IMR-90 (cell line): Measurements from ENCODE around the gene SIRT7. TPM values are rescaled to one million over a fixed set of nuclear protein-coding genes. Genes with fewer than 3 reads are reported as not detected.

Experiments used
- ATAC-seq: fragments of 200-7000 bp; cut with Tn5 transposase; 2 replicates; pipeline ENCODE4 v1.9.1; 2020; ENCODE audit warnings: low read depth, mild to moderate bottlenecking, moderate library complexity
- BruUV-seq: library from RNA; stranded (reverse); fragments of 400-500 nt; replicated peaks from 2 replicates; lab custom pipeline; 2021; lab: Mats Ljungman, UMichigan
- CTCF ChIA-PET: fragments of 300-600 bp; formaldehyde crosslinking; extraction: SDS; loops from one replicate; lab custom pipeline; 2021; ENCODE audit warnings: antibody characterized with exemption; lab: Yijun Ruan, JAX
- POLR2A ChIA-PET: fragments of 300-600 bp; sonication (Branson Sonifier 250); formaldehyde crosslinking; loops from one replicate; lab custom pipeline; 2022; ENCODE audit warnings: antibody characterized with exemption; ENCODE audit not compliant: unreplicated experiment; lab: Charles Lee
- DNase-seq: peaks from one replicate; pipeline ENCODE4 v3.0.0; 2013
- H2AFZ ChIP-seq: replicated peaks from 2 replicates; pipeline ENCODE3; 2013; ENCODE audit warnings: low read length, mild to moderate bottlenecking; ENCODE audit not compliant: poor library complexity
- H2AK5ac ChIP-seq: 2 replicates; pipeline ENCODE4 v1.6.1; 2013; ENCODE audit warnings: low read depth, low read length, inconsistent platforms
- H2AK9ac ChIP-seq: replicated peaks from 2 replicates; pipeline ENCODE3; 2013; ENCODE audit warnings: mild to moderate bottlenecking, low read depth, low read length, moderate library complexity; ENCODE audit not compliant: poor library complexity
- H2BK120ac ChIP-seq: 2 replicates; pipeline ENCODE4 v1.6.1; 2013; ENCODE audit warnings: low read depth, low read length, inconsistent platforms
- H2BK15ac ChIP-seq: 3 replicates; pipeline ENCODE4 v1.6.1; 2013; ENCODE audit warnings: low read depth, low read length, inconsistent platforms
- H2BK20ac ChIP-seq: 2 replicates; pipeline ENCODE4 v1.6.1; 2013; ENCODE audit warnings: low read depth, mild to moderate bottlenecking, inconsistent platforms, low read length, moderate library complexity
- H2BK5ac ChIP-seq: 2 replicates; pipeline ENCODE4 v1.6.1; 2013; ENCODE audit warnings: mild to moderate bottlenecking, low read depth, low read length, inconsistent platforms; ENCODE audit not compliant: poor library complexity, severe bottlenecking
- H3K14ac ChIP-seq: replicated peaks from 2 replicates; pipeline ENCODE4 v1.6.1; 2013; ENCODE audit warnings: low read depth, low read length, inconsistent platforms
- H3K18ac ChIP-seq: 2 replicates; pipeline ENCODE4 v1.6.1; 2013; ENCODE audit warnings: low read depth, low read length, control low read depth
- H3K23ac ChIP-seq: 2 replicates; pipeline ENCODE4 v1.6.1; 2013; ENCODE audit warnings: low read depth, low read length, inconsistent platforms
- H3K27ac ChIP-seq: 2 replicates; pipeline ENCODE4 v1.5.1; 2013; ENCODE audit warnings: mild to moderate bottlenecking, control low read depth, low read length; ENCODE audit not compliant: insufficient read depth
- H3K27me3 ChIP-seq: 2 replicates; pipeline ENCODE4 v1.6.1; 2013; ENCODE audit warnings: low read length; ENCODE audit not compliant: control insufficient read depth, insufficient read depth
- H3K36me3 ChIP-seq: 2 replicates; pipeline ENCODE4 v1.6.1; 2013; ENCODE audit warnings: low read length, mixed read lengths; ENCODE audit not compliant: control insufficient read depth, insufficient read depth
- H3K4ac ChIP-seq: 2 replicates; pipeline ENCODE4 v1.6.1; 2013; ENCODE audit warnings: low read depth, low read length, inconsistent platforms
- H3K4me1 ChIP-seq: 2 replicates; pipeline ENCODE4 v1.6.1; 2013; ENCODE audit warnings: low read length, mixed read lengths; ENCODE audit not compliant: control insufficient read depth, insufficient read depth
- H3K4me2 ChIP-seq: 2 replicates; pipeline ENCODE4 v1.6.1; 2013; ENCODE audit warnings: low read depth, mild to moderate bottlenecking, control low read depth, low read length, moderate library complexity
- H3K4me3 ChIP-seq: 2 replicates; pipeline ENCODE4 v1.5.1; 2013; ENCODE audit warnings: low read depth, mild to moderate bottlenecking, control low read depth, low read length, moderate library complexity; ENCODE audit not compliant: insufficient read depth
- H3K56ac ChIP-seq: 2 replicates; pipeline ENCODE4 v1.6.1; 2013; ENCODE audit warnings: low read length, inconsistent platforms; ENCODE audit not compliant: insufficient read depth; ENCODE audit errors: extremely low read depth
- H3K79me1 ChIP-seq, 2 experiments: 2 replicates each; pipeline ENCODE4 v1.6.1; 2013; ENCODE audit warnings: low read length in 2 of 2, inconsistent platforms in 1 of 2, low read depth in 1 of 2
- H3K9ac ChIP-seq: 2 replicates; pipeline ENCODE4 v1.6.1; 2013; ENCODE audit warnings: low read depth, low read length, control low read depth
- H3K9me1 ChIP-seq: 2 replicates; pipeline ENCODE4 v1.6.1; 2013; ENCODE audit warnings: low read length, inconsistent platforms; ENCODE audit not compliant: insufficient read depth
- H3K9me3 ChIP-seq: 2 replicates; pipeline ENCODE4 v1.6.1; 2013; ENCODE audit warnings: low read length; ENCODE audit not compliant: control insufficient read depth, insufficient read depth
- H4K20me1 ChIP-seq: 2 replicates; pipeline ENCODE4 v1.6.1; 2013; ENCODE audit warnings: low read length, inconsistent platforms; ENCODE audit not compliant: insufficient read depth
- H4K5ac ChIP-seq: 2 replicates; pipeline ENCODE4 v1.6.1; 2013; ENCODE audit warnings: mild to moderate bottlenecking, low read depth, low read length, control low read depth
- H4K8ac ChIP-seq, 2 experiments: 2 replicates each; pipeline ENCODE4 v1.6.1; 2013; ENCODE audit warnings: low read depth in 2 of 2, low read length in 2 of 2, control low read depth in 1 of 2, inconsistent platforms in 1 of 2
- H4K91ac ChIP-seq: 2 replicates; pipeline ENCODE4 v1.6.1; 2013; ENCODE audit warnings: low read depth, low read length, inconsistent platforms; ENCODE audit not compliant: insufficient read depth
- BHLHE40 ChIP-seq: fragments of 150-350 bp; IDR thresholded peaks from 2 replicates; pipeline ENCODE4 v1.6.1; 2016; ENCODE audit warnings: mild to moderate bottlenecking, low read depth, low read length
- CEBPB ChIP-seq: IDR thresholded peaks from 2 replicates; pipeline ENCODE4 v1.6.1; 2012; ENCODE audit warnings: low read depth, low read length, improper control_type of control experiment
- CHD1 ChIP-seq: IDR thresholded peaks from 2 replicates; pipeline ENCODE4 v1.6.1; 2012; ENCODE audit warnings: low read depth, low read length, improper control_type of control experiment
- CTCF ChIP-seq: conservative IDR thresholded peaks from 2 replicates; pipeline ENCODE4 v1.5.1; 2012; ENCODE audit warnings: mild to moderate bottlenecking, low read depth, low read length, improper control_type of control experiment
- ELK1 ChIP-seq: fragments of 150-350 bp; IDR thresholded peaks from 2 replicates; pipeline ENCODE4 v1.6.1; 2016; ENCODE audit warnings: low read depth, mild to moderate bottlenecking, low read length, moderate library complexity, borderline replicate concordance
- FOS ChIP-seq: fragments of 150-350 bp; IDR thresholded peaks from 2 replicates; pipeline ENCODE4 v1.6.1; 2016; ENCODE audit warnings: low read depth, low read length
- MAFK ChIP-seq: IDR thresholded peaks from 2 replicates; pipeline ENCODE4 v1.6.1; 2012; ENCODE audit warnings: low read depth, low read length, improper control_type of control experiment
- MAZ ChIP-seq: IDR thresholded peaks from 2 replicates; pipeline ENCODE4 v1.6.1; 2012; ENCODE audit warnings: low read depth, mild to moderate bottlenecking, low read length, improper control_type of control experiment, moderate library complexity, borderline replicate concordance
- MXI1 ChIP-seq: IDR thresholded peaks from 2 replicates; pipeline ENCODE4 v1.6.1; 2012; ENCODE audit warnings: low read depth, mild to moderate bottlenecking, low read length, moderate library complexity, borderline replicate concordance
- NFE2L2 ChIP-seq: fragments of 150-350 bp; IDR thresholded peaks from 2 replicates; pipeline ENCODE4 v1.6.1; 2016; ENCODE audit warnings: low read depth, mild to moderate bottlenecking, low read length
- POLR2A ChIP-seq: IDR thresholded peaks from 2 replicates; pipeline ENCODE4 v1.6.1; 2012; ENCODE audit warnings: mild to moderate bottlenecking, low read depth, low read length
- RAD21 ChIP-seq: IDR thresholded peaks from 2 replicates; pipeline ENCODE4 v1.6.1; 2012; ENCODE audit warnings: low read length, improper control_type of control experiment
- RCOR1 ChIP-seq: IDR thresholded peaks from 2 replicates; pipeline ENCODE4 v1.6.1; 2012; ENCODE audit warnings: mild to moderate bottlenecking, low read length, improper control_type of control experiment; ENCODE audit not compliant: insufficient replicate concordance
- RFX5 ChIP-seq: IDR thresholded peaks from 2 replicates; pipeline ENCODE4 v1.8.0; 2012; ENCODE audit warnings: low read depth, mild to moderate bottlenecking, low read length, moderate library complexity
- SMC3 ChIP-seq: fragments of 150-350 bp; IDR thresholded peaks from 2 replicates; pipeline ENCODE4 v1.6.1; 2016; ENCODE audit warnings: low read depth, mild to moderate bottlenecking, antibody characterized with exemption, low read length, moderate library complexity
- USF2 ChIP-seq: fragments of 150-350 bp; IDR thresholded peaks from 2 replicates; pipeline ENCODE4 v1.6.1; 2017; ENCODE audit warnings: mild to moderate bottlenecking, antibody characterized with exemption, low read length, low read depth
- WGBS, 2 experiments: methylation state at CpG; one replicate each; pipeline versions ENCODE4 v1.1.5 to v1.1.7; 2013; ENCODE audit warnings: missing lambda C conversion rate in 2 of 2; ENCODE audit not compliant: insufficient read length in 1 of 2; ENCODE audit errors: extremely low coverage in 2 of 2; 5-methylcytosine and 5-hydroxymethylcytosine counted together
- dilution Hi-C: fragments of 300-500 bp; cut with HindIII; formaldehyde crosslinking; loops from one replicate; pipeline ENCODE4 v1.14.3; 2018; ENCODE audit warnings: low sequenced_read_pairs; ENCODE audit not compliant: unreplicated experiment
- in situ Hi-C: fragments of 300-500 bp; cut with MboI; formaldehyde crosslinking; loops from 3 replicates; pipeline ENCODE4 v1.14.3; 2019; ENCODE audit warnings: low sequenced_read_pairs, inconsistent platforms, mixed read lengths
- intact Hi-C: fragments of 100-400 bp; cut with micrococcal nuclease; formaldehyde crosslinking; loops from 2 replicates; pipeline ENCODE4 v1.10.0; 2022
- polyA plus RNA-seq, 3 experiments: library from polyadenylated mRNA; depleted of rRNA; stranded (reverse); fragments of >200 nt; gene quantifications; 2 replicates each; pipeline ENCODE4 v1.2.3, GENCODE V29; 2012; ENCODE audit warnings: low replicate concordance in 1 of 3
- total RNA-seq: library from RNA; depleted of rRNA; stranded (reverse); fragments of >200 nt; gene quantifications from 2 replicates; pipeline ENCODE4 v1.2.3, GENCODE V29; 2012

SIRT7 gene
- total and polyA plus RNA-seq, 2 of the 4 experiments (the other 2 are of a cell fraction) = 14.5 to 19.8 TPM

GRCh38 chr17:81863123-81863675 lies 54.8 kb downstream of the SIRT7 start:
- TSS peak; percentile 35 for BruUV-seq
- Histone ChIP-seq H4K20me1 (peaks cover 49% of the 10 kb centered on the region), H3K9me1 (peaks cover 16% of the 10 kb centered on the region), H2BK20ac (no peak overlapping the region), H3K27me3 (no peaks in the 10 kb centered on the region), H2AK9ac (peak overlapping the region; percentile 70), H2AK5ac (peak overlapping the region; percentile 30; the same call in 1 of the 2 replicates), H3K9me3 (no peaks in the 10 kb centered on the region), H3K9ac (no peak overlapping the region), H2BK120ac (no peak overlapping the region), H2BK15ac (no peak overlapping the region), H3K27ac (no peak overlapping the region), H3K36me3 (peaks cover 38% of the 10 kb centered on the region), H4K91ac (no peak overlapping the region), H3K18ac (no peak overlapping the region), H3K4ac (no peak overlapping the region), H4K5ac (no peak overlapping the region), H2BK5ac (no peak overlapping the region), H3K4me2 (no peak overlapping the region), H3K79me1 (peaks cover 17 to 79% of the 10 kb centered on the region in 2 experiments; a peak in 3 of 4 replicates), H3K56ac (no peak overlapping the region), H3K4me1 (peaks cover 29% of the 10 kb centered on the region), H3K14ac (no peak overlapping the region), H3K23ac (peak overlapping the region; percentile 24; the same call in 1 of the 2 replicates), H2AFZ (no peak overlapping the region), H3K4me3 (no peak overlapping the region), H4K8ac (peak overlapping the region in 1 of 2 experiments; percentile 0; a peak in 1 of 4 replicates)
- WGBS, 2 experiments = 50% methylated on average over 1 of the region's 6 CpGs; no CpG with 5 or more reads in 1 of the 2 experiments
- TF ChIP-seq CTCF = no peak
- TF ChIP-seq NFE2L2 = no peak
- no peak for TF ChIP-seq CEBPB
- no peak for TF ChIP-seq RFX5
- no peak for TF ChIP-seq POLR2A
- no peak for TF ChIP-seq ELK1
- no peak for TF ChIP-seq MXI1
- TF ChIP-seq FOS = no peak
- no peak for TF ChIP-seq SMC3
- no peak for TF ChIP-seq MAZ
- no peak for TF ChIP-seq CHD1
- no peak for TF ChIP-seq BHLHE40
- TF ChIP-seq RAD21 = no peak
- TF ChIP-seq RCOR1 = no peak
- no peak for TF ChIP-seq MAFK
- no peak for TF ChIP-seq USF2
- ChIA-PET POLR2A (no interaction called here), CTCF (no interaction called here)
- ATAC-seq (no peak), DNase-seq (no peak)
- dilution Hi-C loops = no loop called here
- intact Hi-C loops = no loop called here
- in situ Hi-C loops = no loop called here
